Neural cell (in vitro differentiated cells): ENCODE data around the gene CCNH.

Experiments used
- EZH2 ChIP-seq: fragments of 200-600, 300-800 bp; shearing (Covaris generic), sonication (generic); IDR thresholded peaks from 2 replicates; pipeline ENCODE4 v1.6.1; 2014; ENCODE audit warnings: antibody characterized with exemption, low read length, borderline replicate concordance, mild to moderate bottlenecking; ENCODE audit not compliant: insufficient read depth, poor library complexity, severe bottlenecking
- POLR2AphosphoS5 ChIP-seq: IDR thresholded peaks from 2 replicates; pipeline ENCODE4 v1.6.1; 2012
- TF ChIP-seq, protein P1 (sequence below): fragments of 450-650 bp; IDR thresholded peaks from 2 replicates; pipeline ENCODE4 v1.5.1; 2014; ENCODE audit warnings: antibody characterized with exemption, mild to moderate bottlenecking, moderate library complexity; ENCODE audit not compliant: poor library complexity, severe bottlenecking

DNA sequence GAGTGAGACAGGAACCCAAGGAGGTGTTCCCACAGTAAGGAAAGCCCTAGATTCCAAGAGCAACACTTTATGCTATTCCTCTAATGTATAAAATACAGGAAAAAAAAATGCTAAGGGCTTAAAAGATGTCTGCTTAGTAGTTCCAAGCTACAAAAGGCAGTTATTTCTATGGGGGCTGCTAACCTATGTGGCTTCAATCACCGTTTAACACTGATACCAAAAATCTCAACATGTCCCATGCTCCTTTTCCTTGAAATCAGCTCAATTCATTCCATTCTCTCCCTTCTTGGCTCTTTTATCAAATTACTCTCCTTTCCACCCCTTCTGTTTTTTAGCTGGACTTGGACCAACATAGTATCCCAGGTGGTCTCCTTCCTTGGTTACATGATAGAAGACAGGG lies 20.6 kb downstream of the CCNH start:
- TF ChIP-seq, protein P1, sequence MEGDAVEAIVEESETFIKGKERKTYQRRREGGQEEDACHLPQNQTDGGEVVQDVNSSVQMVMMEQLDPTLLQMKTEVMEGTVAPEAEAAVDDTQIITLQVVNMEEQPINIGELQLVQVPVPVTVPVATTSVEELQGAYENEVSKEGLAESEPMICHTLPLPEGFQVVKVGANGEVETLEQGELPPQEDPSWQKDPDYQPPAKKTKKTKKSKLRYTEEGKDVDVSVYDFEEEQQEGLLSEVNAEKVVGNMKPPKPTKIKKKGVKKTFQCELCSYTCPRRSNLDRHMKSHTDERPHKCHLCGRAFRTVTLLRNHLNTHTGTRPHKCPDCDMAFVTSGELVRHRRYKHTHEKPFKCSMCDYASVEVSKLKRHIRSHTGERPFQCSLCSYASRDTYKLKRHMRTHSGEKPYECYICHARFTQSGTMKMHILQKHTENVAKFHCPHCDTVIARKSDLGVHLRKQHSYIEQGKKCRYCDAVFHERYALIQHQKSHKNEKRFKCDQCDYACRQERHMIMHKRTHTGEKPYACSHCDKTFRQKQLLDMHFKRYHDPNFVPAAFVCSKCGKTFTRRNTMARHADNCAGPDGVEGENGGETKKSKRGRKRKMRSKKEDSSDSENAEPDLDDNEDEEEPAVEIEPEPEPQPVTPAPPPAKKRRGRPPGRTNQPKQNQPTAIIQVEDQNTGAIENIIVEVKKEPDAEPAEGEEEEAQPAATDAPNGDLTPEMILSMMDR, result no peak
- TF ChIP-seq POLR2AphosphoS5, result no peak
- TF ChIP-seq EZH2, result no peak
